Measurements from ENCODE around the gene BTBD8. TPM values are rescaled to one million over a fixed set of nuclear protein-coding genes. Genes with fewer than 3 reads are reported as not detected.
A peak's percentile ranks its signal among the peaks of the same experiment; 100 is the strongest.

BTBD8 gene
- polyA plus RNA-seq: 8.6 TPM
- long read RNA-seq, donor 1, partial matches to known transcripts: 7 of 7 reads
- long read RNA-seq, donor 1, other reads (novel, unspliced or antisense): 0 of 7 reads
- long read RNA-seq, donor 2, partial matches to known transcripts: 5 of 5 reads
- long read RNA-seq, donor 2, other reads (novel, unspliced or antisense): 0 of 5 reads
- long read RNA-seq, donor 3: 0 reads
- long read RNA-seq, donor 4: 0 reads
- long read RNA-seq, donor 5: 0 reads
- long read RNA-seq, donor 6: 0 reads
- long read RNA-seq, donor 7: 0 reads
- long read RNA-seq, donor 8: 0 reads
- long read RNA-seq, donor 9: 0 reads
- long read RNA-seq, donor 10: 0 reads
- long read RNA-seq, donor 11: 0 reads

DNA sequence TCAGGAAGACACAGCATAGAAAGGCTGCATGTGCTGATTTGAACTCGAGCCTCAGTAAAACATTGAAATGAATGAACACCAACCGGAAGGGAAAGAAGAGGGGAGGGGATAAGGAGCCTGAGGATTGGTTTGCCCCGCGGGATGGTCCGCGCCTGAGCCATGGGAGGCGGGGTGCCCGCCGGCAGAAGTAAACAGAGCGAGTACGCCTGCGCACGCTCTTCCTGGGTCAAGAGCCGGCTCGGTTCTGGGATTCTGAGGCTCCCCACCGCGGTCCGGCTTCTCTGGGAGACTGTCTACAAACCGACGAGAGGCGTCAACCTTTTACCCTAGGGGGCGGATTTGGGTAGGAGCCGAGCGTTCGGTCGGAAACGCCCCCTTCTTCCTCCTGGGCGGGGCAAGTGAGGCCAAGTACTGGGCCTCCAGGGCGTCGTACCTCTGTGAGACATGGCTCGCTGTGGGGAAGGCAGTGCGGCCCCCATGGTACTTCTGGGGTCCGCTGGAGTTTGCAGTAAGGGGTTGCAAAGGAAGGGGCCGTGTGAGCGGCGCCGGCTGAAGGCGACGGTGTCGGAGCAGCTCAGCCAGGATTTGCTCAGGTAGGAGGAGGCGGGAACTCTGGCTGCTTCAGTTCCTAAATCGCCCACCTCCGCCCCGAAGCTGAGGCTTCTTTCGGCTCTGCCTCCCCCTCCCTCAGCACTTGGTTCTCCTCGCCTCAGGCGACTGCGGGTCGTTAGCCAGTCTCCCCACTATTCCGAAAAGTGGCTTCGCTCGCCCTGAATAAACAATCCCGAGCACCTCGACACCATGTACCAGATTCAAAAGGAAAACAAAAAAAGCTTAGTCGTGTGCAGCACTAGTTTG is at the start of gene BTBD8:
TSS of gene BTBD8 (plus strand) at position 218 of the 858 bp plus-strand sequence. CDS start at position 445, 227 bp downstream.
- no CpG with 5 or more reads among the region's 55 CpGs for WGBS (ENCODE audit: insufficient coverage, low lambda C conversion rate)
- Histone ChIP-seq H3K9me3 (ENCODE audit: control insufficient read depth, low read depth, low read length) (peaks cover 2% of the 10 kb centered on the region), H3K4me3 (ENCODE audit: low read length) (peak within 1 kb of the TSS; percentile 74), H3K27ac (ENCODE audit: low read length) (peak within 1 kb of the TSS; percentile 55), H3K4me1 (ENCODE audit: control insufficient read depth, insufficient read depth, low read length) (peaks cover 3% of the 10 kb centered on the region), H3K36me3 (ENCODE audit: control insufficient read depth, insufficient read depth, low read length) (no peaks in the 10 kb centered on the region), H3K27me3 (ENCODE audit: control insufficient read depth, insufficient read depth, low read length) (no peaks in the 10 kb centered on the region)
- peak; percentile 76 to 91 for DNase-seq

- H3K27ac ChIP-seq (ENCODE audit: low read length): peak overlapping the region; percentile 44
- 0% methylated on average over 1 of the region's 4 CpGs for WGBS (ENCODE audit: insufficient coverage, low lambda C conversion rate)
Measured at GRCh38 chr1:92030656-92031107, 49.5 kb upstream of the BTBD8 start.

DNA sequence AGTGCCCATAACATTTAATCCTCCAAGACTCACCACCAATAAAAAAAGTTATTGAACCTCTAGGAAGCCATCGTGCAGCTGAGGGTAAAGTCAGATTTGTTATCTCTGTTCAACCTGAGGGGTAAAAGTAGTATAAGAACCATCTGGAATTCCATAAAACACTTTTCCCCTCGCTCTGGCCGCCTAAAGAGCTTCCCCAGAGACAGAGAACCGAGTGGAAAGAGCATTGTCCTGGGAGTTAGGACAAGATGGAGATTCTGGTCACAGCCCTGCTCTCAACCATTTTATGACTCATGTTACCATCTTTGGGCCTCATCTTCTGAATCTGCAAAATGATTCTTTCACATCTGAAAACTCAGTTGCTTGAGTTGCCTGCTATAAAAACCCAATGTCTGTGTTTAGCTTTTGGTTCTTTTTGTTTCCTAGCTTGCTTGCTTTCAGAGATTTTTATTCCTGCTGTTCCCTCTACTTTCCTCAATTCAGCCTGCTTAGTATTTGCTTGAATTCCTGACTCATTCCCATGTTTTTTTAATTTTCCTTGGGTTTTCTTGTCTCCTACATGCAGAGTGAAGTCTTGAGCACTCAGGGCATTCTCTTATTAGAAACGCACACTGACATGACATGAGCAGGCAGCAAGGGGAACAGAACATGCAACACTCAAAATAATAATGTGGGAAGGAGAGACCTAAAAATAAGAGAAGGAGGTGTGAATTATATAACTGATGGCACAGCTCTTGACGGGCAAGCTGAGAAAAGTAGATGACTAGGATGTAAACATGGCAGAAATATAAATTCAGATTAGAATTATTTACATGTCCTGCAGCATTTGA is 48.6 kb upstream of the BTBD8 start:
- Histone ChIP-seq H3K27me3 (ENCODE audit: control insufficient read depth, insufficient read depth, low read length) (no peaks in the 10 kb centered on the region), H3K4me3 (ENCODE audit: low read length) (no peak overlapping the region), H3K27ac (ENCODE audit: low read length) (no peak overlapping the region), H3K4me1 (ENCODE audit: control insufficient read depth, insufficient read depth, low read length) (peaks cover 10% of the 10 kb centered on the region), H3K9me3 (ENCODE audit: control insufficient read depth, low read depth, low read length) (peaks cover 3% of the 10 kb centered on the region), H3K36me3 (ENCODE audit: control insufficient read depth, insufficient read depth, low read length) (no peaks in the 10 kb centered on the region)
- 82% methylated on average over 3 of the region's 6 CpGs for WGBS (ENCODE audit: insufficient coverage, low lambda C conversion rate)
- DNase-seq: no peak

More at GRCh38 chr1:92030656-92031107, 49.5 kb upstream of the BTBD8 start:
- no peaks in the 10 kb centered on the region for H3K36me3 ChIP-seq (ENCODE audit: control insufficient read depth, insufficient read depth, low read length)
- DNase-seq: peak; percentile 37 to 83
- H3K4me3 ChIP-seq (ENCODE audit: low read length): peak overlapping the region; percentile 70
- H3K4me1 ChIP-seq (ENCODE audit: control insufficient read depth, insufficient read depth, low read length): peaks cover 10% of the 10 kb centered on the region
- peaks cover 3% of the 10 kb centered on the region for H3K9me3 ChIP-seq (ENCODE audit: control insufficient read depth, low read depth, low read length)
- H3K27me3 ChIP-seq (ENCODE audit: control insufficient read depth, insufficient read depth, low read length): no peaks in the 10 kb centered on the region

- WGBS (ENCODE audit: insufficient coverage, low lambda C conversion rate): no CpG with 5 or more reads among the region's 6 CpGs
- no peak overlapping the region for H3K4me3 ChIP-seq (ENCODE audit: low read length)
- H3K36me3 ChIP-seq (ENCODE audit: control insufficient read depth, insufficient read depth, low read length): no peaks in the 10 kb centered on the region
- no peaks in the 10 kb centered on the region for H3K27me3 ChIP-seq (ENCODE audit: control insufficient read depth, insufficient read depth, low read length)
- peak in 1 of 2 donors; percentile 9 for DNase-seq
- no peaks in the 10 kb centered on the region for H3K9me3 ChIP-seq (ENCODE audit: control insufficient read depth, low read depth, low read length)
- peaks cover 8% of the 10 kb centered on the region for H3K4me1 ChIP-seq (ENCODE audit: control insufficient read depth, insufficient read depth, low read length)
- no peak overlapping the region for H3K27ac ChIP-seq (ENCODE audit: low read length)
Measured at GRCh38 chr1:92037400-92037799, 42.7 kb upstream of the BTBD8 start.

DNA sequence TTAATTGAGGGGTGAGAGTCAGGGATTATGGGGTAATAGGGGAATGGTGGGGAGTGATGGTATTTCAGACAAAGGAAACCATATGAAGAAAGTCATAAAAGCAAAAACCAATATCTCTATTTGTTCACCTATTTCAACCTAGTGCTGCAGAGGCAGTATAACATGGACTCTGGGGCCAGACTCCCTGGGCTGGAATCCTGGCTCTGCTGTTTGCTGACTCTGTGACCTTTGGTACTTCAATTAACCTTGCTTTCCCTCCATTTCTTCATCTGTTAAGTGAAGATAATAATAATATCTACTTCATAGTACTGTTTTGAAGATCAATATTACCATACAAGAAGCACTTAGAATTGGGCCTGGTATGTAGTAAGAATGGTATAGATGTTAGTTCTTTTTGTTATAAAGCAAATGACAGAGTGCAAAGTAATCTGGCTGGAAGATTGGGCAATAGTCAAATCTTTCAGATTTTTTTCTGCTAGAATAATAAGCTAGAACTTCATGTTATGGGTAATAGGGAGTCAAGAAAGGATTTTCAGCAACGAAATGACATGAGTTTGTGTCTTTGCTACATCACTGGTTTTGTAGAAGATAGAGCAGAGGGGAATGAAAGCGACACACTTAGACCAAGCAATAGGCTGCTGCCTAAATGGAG is 41.3 kb upstream of the BTBD8 start:
- H3K4me1 ChIP-seq (ENCODE audit: control insufficient read depth, insufficient read depth, low read length): peaks cover 8% of the 10 kb centered on the region
- H3K27me3 ChIP-seq (ENCODE audit: control insufficient read depth, insufficient read depth, low read length): no peaks in the 10 kb centered on the region
- H3K36me3 ChIP-seq (ENCODE audit: control insufficient read depth, insufficient read depth, low read length): no peaks in the 10 kb centered on the region
- no peak overlapping the region for H3K4me3 ChIP-seq (ENCODE audit: low read length)
- WGBS (ENCODE audit: insufficient coverage, low lambda C conversion rate): 100% methylated on average over 2 of the region's 2 CpGs
- DNase-seq: peak; percentile 42 to 78
- no peaks in the 10 kb centered on the region for H3K9me3 ChIP-seq (ENCODE audit: control insufficient read depth, low read depth, low read length)
- no peak overlapping the region for H3K27ac ChIP-seq (ENCODE audit: low read length)

DNA sequence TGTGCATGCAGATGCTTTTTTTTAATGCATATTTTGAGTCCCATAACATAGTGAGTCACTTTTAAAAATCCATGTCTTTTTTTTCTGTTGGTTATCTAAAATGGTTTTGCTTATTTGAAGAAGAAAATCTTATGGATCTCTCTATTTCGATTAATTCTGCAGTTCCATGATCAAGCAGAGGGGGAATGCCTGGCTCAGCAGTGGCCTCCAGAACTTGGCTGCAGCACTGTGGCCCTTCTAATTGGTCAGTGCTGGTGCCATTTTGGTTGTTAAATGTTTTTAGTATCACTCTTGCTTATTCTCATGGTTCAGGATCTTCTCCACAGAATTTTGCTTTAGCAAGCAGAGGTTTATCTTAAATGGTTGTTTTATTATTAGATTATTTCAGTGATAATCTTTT is 39.2 kb upstream of the BTBD8 start:
- Histone ChIP-seq H3K36me3 (ENCODE audit: control insufficient read depth, insufficient read depth, low read length) (no peaks in the 10 kb centered on the region), H3K9me3 (ENCODE audit: control insufficient read depth, low read depth, low read length) (no peaks in the 10 kb centered on the region), H3K4me1 (ENCODE audit: control insufficient read depth, insufficient read depth, low read length) (peaks cover 8% of the 10 kb centered on the region), H3K27ac (ENCODE audit: low read length) (no peak overlapping the region), H3K27me3 (ENCODE audit: control insufficient read depth, insufficient read depth, low read length) (no peaks in the 10 kb centered on the region), H3K4me3 (ENCODE audit: low read length) (no peak overlapping the region)
- DNase-seq: no peak
- WGBS (ENCODE audit: insufficient coverage, low lambda C conversion rate): no CpG with 5 or more reads among the region's 1 CpG

DNA sequence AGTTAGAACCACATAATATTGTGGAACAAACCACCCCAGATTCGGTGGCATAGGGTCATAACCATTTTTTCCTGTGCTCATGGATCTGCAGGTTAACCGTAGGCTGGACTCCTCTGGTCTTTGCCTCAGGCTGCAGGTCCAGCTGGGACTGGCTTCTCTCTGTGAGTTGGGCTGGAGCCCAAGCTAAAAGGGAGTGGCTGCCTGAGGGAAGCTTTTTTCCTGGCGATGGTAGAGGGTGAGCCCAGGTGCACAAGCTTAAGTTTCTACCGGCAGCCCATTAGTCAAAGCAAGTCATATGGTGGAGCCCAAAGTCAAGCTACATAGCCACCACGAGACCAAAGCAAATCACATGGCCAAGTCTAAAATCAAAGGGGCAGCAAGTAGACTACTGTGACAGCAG is 36.5 kb upstream of the BTBD8 start:
- no peak overlapping the region for H3K27ac ChIP-seq (ENCODE audit: low read length)
- no peaks in the 10 kb centered on the region for H3K27me3 ChIP-seq (ENCODE audit: control insufficient read depth, insufficient read depth, low read length)
- no peaks in the 10 kb centered on the region for H3K36me3 ChIP-seq (ENCODE audit: control insufficient read depth, insufficient read depth, low read length)
- no CpG with 5 or more reads among the region's 5 CpGs for WGBS (ENCODE audit: insufficient coverage, low lambda C conversion rate)
- no peak overlapping the region for H3K4me3 ChIP-seq (ENCODE audit: low read length)
- DNase-seq: no peak
- H3K4me1 ChIP-seq (ENCODE audit: control insufficient read depth, insufficient read depth, low read length): peaks cover 4% of the 10 kb centered on the region
- no peaks in the 10 kb centered on the region for H3K9me3 ChIP-seq (ENCODE audit: control insufficient read depth, low read depth, low read length)

- no peaks in the 10 kb centered on the region for H3K27me3 ChIP-seq (ENCODE audit: control insufficient read depth, insufficient read depth, low read length)
- H3K36me3 ChIP-seq (ENCODE audit: control insufficient read depth, insufficient read depth, low read length): no peaks in the 10 kb centered on the region
- H3K4me3 ChIP-seq (ENCODE audit: low read length): no peak overlapping the region
- no peak for DNase-seq
- WGBS (ENCODE audit: insufficient coverage, low lambda C conversion rate): 100% methylated on average over 1 of the region's 2 CpGs
- no peaks in the 10 kb centered on the region for H3K4me1 ChIP-seq (ENCODE audit: control insufficient read depth, insufficient read depth, low read length)
- no peaks in the 10 kb centered on the region for H3K9me3 ChIP-seq (ENCODE audit: control insufficient read depth, low read depth, low read length)
- no peak overlapping the region for H3K27ac ChIP-seq (ENCODE audit: low read length)
Measured at GRCh38 chr1:92045766-92046495, 34.2 kb upstream of the BTBD8 start.

GRCh38 chr1:92051948-92052347 is 28.2 kb upstream of the BTBD8 start:
- H3K9me3 ChIP-seq (ENCODE audit: control insufficient read depth, low read depth, low read length): no peaks in the 10 kb centered on the region
- H3K36me3 ChIP-seq (ENCODE audit: control insufficient read depth, insufficient read depth, low read length): no peaks in the 10 kb centered on the region
- DNase-seq: no peak
- H3K4me1 ChIP-seq (ENCODE audit: control insufficient read depth, insufficient read depth, low read length): no peaks in the 10 kb centered on the region
- no peak overlapping the region for H3K27ac ChIP-seq (ENCODE audit: low read length)
- no peak overlapping the region for H3K4me3 ChIP-seq (ENCODE audit: low read length)
- H3K27me3 ChIP-seq (ENCODE audit: control insufficient read depth, insufficient read depth, low read length): no peaks in the 10 kb centered on the region

Data from large intestine (tissue), 12 donors.